Measurements from ENCODE around the gene PRTG.
A peak's percentile ranks its signal among the peaks of the same experiment; 100 is the strongest.
"Not testable (repeated sequence)": the region's sequence is repeated elsewhere in the genome, so short reads cannot be mapped to it uniquely, and the experiment has no call there.

PRTG gene

GRCh38 chr15:55770806-55771205 lies 27.9 kb upstream of the PRTG start:
- no peaks in the 10 kb centered on the region for H3K27me3 ChIP-seq (ENCODE audit: control insufficient read depth, insufficient read depth, low read length)
- no peak overlapping the region for H3K9ac ChIP-seq (ENCODE audit: low read depth, low read length)
- no peak overlapping the region for H3K4me3 ChIP-seq (ENCODE audit: low read length)
- H3K4me2 ChIP-seq (ENCODE audit: low read length), result no peak overlapping the region
- H3K4me1 ChIP-seq (ENCODE audit: control insufficient read depth, insufficient read depth, low read length), result no peaks in the 10 kb centered on the region
- H3K36me3 ChIP-seq (ENCODE audit: insufficient read depth, low read length), result no peaks in the 10 kb centered on the region
- H3K9me3 ChIP-seq (replicated peaks; ENCODE audit: low read length), result no peaks in the 10 kb centered on the region

- Histone ChIP-seq H3K9ac (ENCODE audit: low read depth, low read length) (no peak overlapping the region), H3K4me3 (ENCODE audit: low read length) (no peak overlapping the region), H3K9me3 (replicated peaks; ENCODE audit: low read length) (no peaks in the 10 kb centered on the region), H3K36me3 (ENCODE audit: insufficient read depth, low read length) (no peaks in the 10 kb centered on the region), H3K4me2 (ENCODE audit: low read length) (no peak overlapping the region), H3K27me3 (ENCODE audit: control insufficient read depth, insufficient read depth, low read length) (no peaks in the 10 kb centered on the region), H3K4me1 (ENCODE audit: control insufficient read depth, insufficient read depth, low read length) (no peaks in the 10 kb centered on the region)
These were observed 27.3 kb upstream of the PRTG start for GRCh38 chr15:55770261-55770660.

- H3K9ac ChIP-seq (ENCODE audit: low read depth, low read length), result no peak overlapping the region
- no peak overlapping the region for H3K4me3 ChIP-seq (ENCODE audit: low read length)
- no peaks in the 10 kb centered on the region for H3K36me3 ChIP-seq (ENCODE audit: insufficient read depth, low read length)
These were observed 25.8 kb upstream of the PRTG start for GRCh38 chr15:55768670-55769185.

GRCh38 chr15:55766676-55767075 lies 23.7 kb upstream of the PRTG start:
- Histone ChIP-seq H3K27me3 (ENCODE audit: control insufficient read depth, insufficient read depth, low read length) (no peaks in the 10 kb centered on the region), H3K4me3 (ENCODE audit: low read length) (no peak overlapping the region), H3K36me3 (ENCODE audit: insufficient read depth, low read length) (no peaks in the 10 kb centered on the region), H3K4me2 (ENCODE audit: low read length) (no peak overlapping the region), H3K9me3 (replicated peaks; ENCODE audit: low read length) (no peaks in the 10 kb centered on the region), H3K9ac (ENCODE audit: low read depth, low read length) (no peak overlapping the region), H3K4me1 (ENCODE audit: control insufficient read depth, insufficient read depth, low read length) (no peaks in the 10 kb centered on the region)

More at GRCh38 chr15:55768670-55769185, 25.8 kb upstream of the PRTG start:
- Histone ChIP-seq H3K27me3 (ENCODE audit: control insufficient read depth, insufficient read depth, low read length) (no peaks in the 10 kb centered on the region), H3K4me2 (ENCODE audit: low read length) (no peak overlapping the region), H3K4me1 (ENCODE audit: control insufficient read depth, insufficient read depth, low read length) (no peaks in the 10 kb centered on the region), H3K9me3 (replicated peaks; ENCODE audit: low read length) (no peaks in the 10 kb centered on the region)

GRCh38 chr15:55764398-55764797 lies 21.4 kb upstream of the PRTG start:
- Histone ChIP-seq H3K4me1 (ENCODE audit: control insufficient read depth, insufficient read depth, low read length) (no peaks in the 10 kb centered on the region), H3K27me3 (ENCODE audit: control insufficient read depth, insufficient read depth, low read length) (no peaks in the 10 kb centered on the region), H3K9me3 (replicated peaks; ENCODE audit: low read length) (no peaks in the 10 kb centered on the region), H3K9ac (ENCODE audit: low read depth, low read length) (no peak overlapping the region), H3K4me2 (ENCODE audit: low read length) (no peak overlapping the region), H3K4me3 (ENCODE audit: low read length) (no peak overlapping the region), H3K36me3 (ENCODE audit: insufficient read depth, low read length) (no peaks in the 10 kb centered on the region)

GRCh38 chr15:55758580-55758986 lies 15.6 kb upstream of the PRTG start:
- H3K9ac ChIP-seq (ENCODE audit: low read depth, low read length), result no peak overlapping the region
- H3K36me3 ChIP-seq (ENCODE audit: insufficient read depth, low read length), result no peaks in the 10 kb centered on the region
- H3K4me1 ChIP-seq (ENCODE audit: control insufficient read depth, insufficient read depth, low read length), result no peaks in the 10 kb centered on the region
- no peak overlapping the region for H3K4me3 ChIP-seq (ENCODE audit: low read length)
- no peaks in the 10 kb centered on the region for H3K9me3 ChIP-seq (replicated peaks; ENCODE audit: low read length)
- H3K4me2 ChIP-seq (ENCODE audit: low read length), result no peak overlapping the region
- peaks cover 9% of the 10 kb centered on the region for H3K27me3 ChIP-seq (ENCODE audit: control insufficient read depth, insufficient read depth, low read length)

GRCh38 chr15:55753433-55753832 lies 10.5 kb upstream of the PRTG start:
- H3K4me3 ChIP-seq (ENCODE audit: low read length); H3K9ac ChIP-seq (ENCODE audit: low read depth, low read length); H3K36me3 ChIP-seq (ENCODE audit: insufficient read depth, low read length); H3K4me2 ChIP-seq (ENCODE audit: low read length); H3K9me3 ChIP-seq (replicated peaks; ENCODE audit: low read length); H3K4me1 ChIP-seq (ENCODE audit: control insufficient read depth, insufficient read depth, low read length): not testable (repeated sequence)
- H3K27me3 ChIP-seq (ENCODE audit: control insufficient read depth, insufficient read depth, low read length), result peaks cover 11% of the 10 kb centered on the region

- Histone ChIP-seq H3K9ac (ENCODE audit: low read depth, low read length) (no peak overlapping the region), H3K4me2 (ENCODE audit: low read length) (no peak overlapping the region), H3K4me3 (ENCODE audit: low read length) (no peak overlapping the region), H3K36me3 (ENCODE audit: insufficient read depth, low read length) (no peaks in the 10 kb centered on the region), H3K4me1 (ENCODE audit: control insufficient read depth, insufficient read depth, low read length) (no peaks in the 10 kb centered on the region), H3K27me3 (ENCODE audit: control insufficient read depth, insufficient read depth, low read length) (peaks cover 11% of the 10 kb centered on the region), H3K9me3 (replicated peaks; ENCODE audit: low read length) (no peaks in the 10 kb centered on the region)
These were observed 7.8 kb upstream of the PRTG start for GRCh38 chr15:55750706-55751105.

GRCh38 chr15:55743729-55744655 lies 1.0 kb upstream of the PRTG start:
- H3K9me3 ChIP-seq (replicated peaks; ENCODE audit: low read length), result no peaks in the 10 kb centered on the region
- H3K4me1 ChIP-seq (ENCODE audit: control insufficient read depth, insufficient read depth, low read length), result peaks cover 12% of the 10 kb centered on the region
- peak overlapping the region; percentile 90 for H3K4me3 ChIP-seq (ENCODE audit: low read length)
- peak overlapping the region; percentile 77 for H3K9ac ChIP-seq (ENCODE audit: low read depth, low read length)
- peaks cover 12% of the 10 kb centered on the region for H3K27me3 ChIP-seq (ENCODE audit: control insufficient read depth, insufficient read depth, low read length)
- H3K36me3 ChIP-seq (ENCODE audit: insufficient read depth, low read length), result no peaks in the 10 kb centered on the region
- H3K4me2 ChIP-seq (ENCODE audit: low read length), result peak overlapping the region; percentile 87

- H3K4me3 ChIP-seq (ENCODE audit: low read length), result peak overlapping the region; percentile 90
- H3K4me1 ChIP-seq (ENCODE audit: control insufficient read depth, insufficient read depth, low read length), result peaks cover 12% of the 10 kb centered on the region
- peak overlapping the region; percentile 87 for H3K4me2 ChIP-seq (ENCODE audit: low read length)
- H3K27me3 ChIP-seq (ENCODE audit: control insufficient read depth, insufficient read depth, low read length), result peaks cover 12% of the 10 kb centered on the region
- peak overlapping the region; percentile 77 for H3K9ac ChIP-seq (ENCODE audit: low read depth, low read length)
- no peaks in the 10 kb centered on the region for H3K9me3 ChIP-seq (replicated peaks; ENCODE audit: low read length)
- H3K36me3 ChIP-seq (ENCODE audit: insufficient read depth, low read length), result no peaks in the 10 kb centered on the region
These were observed 440 bp downstream of the PRTG start for GRCh38 chr15:55742498-55742926.

- peaks cover 12% of the 10 kb centered on the region for H3K4me1 ChIP-seq (ENCODE audit: control insufficient read depth, insufficient read depth, low read length)
- H3K9ac ChIP-seq (ENCODE audit: low read depth, low read length), result peak overlapping the region; percentile 77
- no peaks in the 10 kb centered on the region for H3K9me3 ChIP-seq (replicated peaks; ENCODE audit: low read length)
- peak overlapping the region; percentile 90 for H3K4me3 ChIP-seq (ENCODE audit: low read length)
- H3K4me2 ChIP-seq (ENCODE audit: low read length), result peak overlapping the region; percentile 87
- no peaks in the 10 kb centered on the region for H3K36me3 ChIP-seq (ENCODE audit: insufficient read depth, low read length)
- H3K27me3 ChIP-seq (ENCODE audit: control insufficient read depth, insufficient read depth, low read length), result peaks cover 12% of the 10 kb centered on the region
These were observed 987 bp downstream of the PRTG start for GRCh38 chr15:55741833-55742497.
